Spleen (tissue), 7 donors: ENCODE results near the gene ARFGAP1.

Experiments used
- CTCF ChIP-seq, 11 experiments: fragments of 200-600 bp in 7 of 11; fragments of 450-650 bp in 4 of 11; sonication (generic) in 4 of 11; IDR thresholded peaks in 8 of 11; conservative IDR thresholded peaks in 3 of 11; 1 replicate in 7 of 11; 2 replicates in 4 of 11; pipeline versions ENCODE4 v1.4.0 to v1.8.0; 2016 to 2021; ENCODE audit warnings: antibody characterized with exemption in 11 of 11, inconsistent platforms in 4 of 11, mild to moderate bottlenecking in 1 of 11
- POLR2A ChIP-seq, 3 donors: fragments of 450-650 bp; IDR thresholded peaks; one replicate each; pipeline ENCODE4 v1.5.1; 2017; ENCODE audit warnings: antibody characterized with exemption in 3 of 3, mild to moderate bottlenecking in 1 of 3
- POLR2AphosphoS5 ChIP-seq, 3 donors: sonication (generic); formaldehyde crosslinking; IDR thresholded peaks; one replicate each; pipeline ENCODE4 v1.5.1; 2017; ENCODE audit warnings: antibody characterized with exemption in 3 of 3
- donor health status: DM: no; HTN: no; CAD: no; lungs with moderate emphysema.
- donor health status: DM: no; HTN: no; CAD: no.
- donor health status: DM: no; HTN: no; CAD: no.

GRCh38 chr20:63308218-63308911 is 35.8 kb downstream of the ARFGAP1 start:
- TF ChIP-seq CTCF (IDR thresholded peaks at IDR 0.05 in 8 of 11, conservative IDR thresholded peaks at IDR 0.05 in 3 of 11), result no peak
- TF ChIP-seq POLR2AphosphoS5 (IDR thresholded peaks at IDR 0.05), result no peak
- TF ChIP-seq POLR2A (IDR thresholded peaks at IDR 0.05), result no peak
